K562 (cell line): ENCODE results near the gene ADIPOR1. TPM values are rescaled to one million over a fixed set of nuclear protein-coding genes. Genes with fewer than 3 reads are reported as not detected.

Experiments used
- ATAC-seq: fragments of 200-7000 bp; cut with Tn5 transposase; 3 replicates; pipeline ENCODE4 v1.9.1; 2020; ENCODE audit warnings: moderate library complexity
- BruUV-seq: library from RNA; stranded (reverse); fragments of 400-500 nt; replicated peaks from 2 replicates; lab custom pipeline; 2021; lab: Mats Ljungman, UMichigan
- CTCF ChIA-PET: fragments of 300-600 bp; formaldehyde crosslinking; extraction: SDS; loops from one replicate; lab custom pipeline; 2021; ENCODE audit warnings: low intra/inter-chr PET ratio; lab: Yijun Ruan, JAX
- POLR2A ChIA-PET: fragments of 300-600, 350-650 bp; sonication (Branson Sonifier 250); formaldehyde crosslinking; extraction: SDS; loops from one replicate; lab custom pipeline; 2021; ENCODE audit warnings: antibody characterized with exemption, inconsistent platforms; lab: Yijun Ruan, JAX
- DNase-seq, 4 experiments: peaks; one replicate each; pipeline versions ENCODE4 v3.0.0 to v3.0.0-alpha.2; 2011 to 2018; ENCODE audit warnings: low spot score in 3 of 4, mixed read lengths in 3 of 4; ENCODE audit errors: extremely low read depth in 1 of 4
- FAIRE-seq: peaks from 2 replicates; lab custom pipeline; 2011; peaks lifted over from hg19 to GRCh38; lab: Jason Lieb, UNC
- H2AFZ ChIP-seq: 2 replicates; pipeline ENCODE4 v1.6.0; 2011; ENCODE audit warnings: low read depth, low read length, control low read depth, inconsistent platforms
- H3K27ac ChIP-seq: fragments of 200-600 bp; 3 replicates; pipeline ENCODE4 v1.8.0; 2011; ENCODE audit warnings: low read depth, mild to moderate bottlenecking, control low read depth, inconsistent platforms, low read length, moderate library complexity, mixed read lengths; ENCODE audit errors: extremely low read depth
- H3K27me3 ChIP-seq, 2 experiments: fragments of 300-600 bp in 1 of 2; 2 replicates in 1 of 2; 3 replicates in 1 of 2; pipeline versions ENCODE4 v1.6.0 to v1.8.0; 2011; ENCODE audit warnings: inconsistent platforms in 2 of 2, low read length in 2 of 2, mild to moderate bottlenecking in 1 of 2, mixed read lengths in 1 of 2, moderate library complexity in 1 of 2; ENCODE audit not compliant: control insufficient read depth in 2 of 2, insufficient read depth in 2 of 2
- H3K36me3 ChIP-seq: fragments of 300-600 bp; 3 replicates; pipeline ENCODE4 v1.8.0; 2011; ENCODE audit warnings: mild to moderate bottlenecking, low read length, inconsistent platforms; ENCODE audit not compliant: control insufficient read depth, insufficient read depth
- H3K4me1 ChIP-seq, 2 experiments: fragments of 200-600 bp in 1 of 2; replicated peaks in 1 of 2; 2 replicates in 1 of 2; 3 replicates in 1 of 2; pipeline versions ENCODE4 v1.5.1 to v1.8.0; 2011; ENCODE audit warnings: inconsistent platforms in 2 of 2, low read length in 2 of 2, mild to moderate bottlenecking in 1 of 2, mixed read lengths in 1 of 2, moderate library complexity in 1 of 2; ENCODE audit not compliant: control insufficient read depth in 2 of 2, insufficient read depth in 2 of 2
- H3K4me2 ChIP-seq: 2 replicates; pipeline ENCODE4 v1.6.1; 2011; ENCODE audit warnings: low read length, control low read depth, inconsistent platforms, mixed read lengths; ENCODE audit not compliant: insufficient read depth
- H3K4me3 ChIP-seq: fragments of 200-600 bp; sonication (generic), shearing (Covaris generic); 2 replicates; pipeline ENCODE4 v1.5.1; 2016; ENCODE audit warnings: control low read depth, inconsistent platforms
- H3K79me2 ChIP-seq: fragments of 200-600 bp; 3 replicates; pipeline ENCODE4 v1.8.0; 2011; ENCODE audit warnings: low read length, inconsistent platforms; ENCODE audit not compliant: control insufficient read depth, insufficient read depth
- H3K9ac ChIP-seq, 2 experiments: 2 replicates each; pipeline versions ENCODE4 v1.6.0 to v1.6.1; 2011; ENCODE audit warnings: low read depth in 2 of 2, low read length in 2 of 2, control low read depth in 1 of 2, inconsistent platforms in 1 of 2, mild to moderate bottlenecking in 1 of 2, mixed read lengths in 1 of 2; ENCODE audit not compliant: insufficient read depth in 1 of 2
- H3K9me1 ChIP-seq: one replicate; pipeline ENCODE4 v1.6.0; 2011; ENCODE audit warnings: inconsistent platforms, mild to moderate bottlenecking, low read length, moderate library complexity; ENCODE audit not compliant: control insufficient read depth, insufficient read depth
- H3K9me3 ChIP-seq: replicated peaks from 2 replicates; pipeline ENCODE4 v1.5.1; 2011; ENCODE audit warnings: low read depth, low read length, inconsistent platforms; ENCODE audit not compliant: control insufficient read depth, insufficient read depth
- H4K20me1 ChIP-seq: replicated peaks from 2 replicates; pipeline ENCODE4 v1.6.1; 2011; ENCODE audit warnings: low read length, inconsistent platforms, mixed read lengths; ENCODE audit not compliant: control insufficient read depth, insufficient read depth
- ARID1B ChIP-seq: fragments of 450-650 bp; IDR thresholded peaks from 2 replicates; pipeline ENCODE4 v1.6.1; 2016; ENCODE audit warnings: antibody characterized with exemption, mild to moderate bottlenecking, inconsistent platforms
- ASH1L ChIP-seq: fragments of 450-650 bp; IDR thresholded peaks from 2 replicates; pipeline ENCODE4 v1.6.1; 2018; ENCODE audit warnings: borderline replicate concordance, mild to moderate bottlenecking, low read depth; ENCODE audit not compliant: partially characterized antibody
- BRD9 ChIP-seq: fragments of 450-650 bp; IDR thresholded peaks from 2 replicates; pipeline ENCODE4 v1.6.1; 2018; ENCODE audit warnings: low read depth; ENCODE audit not compliant: partially characterized antibody
- DACH1 ChIP-seq: fragments of 450-650 bp; IDR thresholded peaks from 2 replicates; pipeline ENCODE4 v1.6.1; 2018; ENCODE audit not compliant: partially characterized antibody
- IRF9 ChIP-seq: fragments of 450-650 bp; IDR thresholded peaks from 2 replicates; pipeline ENCODE4 v1.6.1; 2016; ENCODE audit warnings: missing biosample characterization, missing genetic modification characterization
- MAFF ChIP-seq: IDR thresholded peaks from 2 replicates; pipeline ENCODE4 v1.6.1; 2012; ENCODE audit warnings: low read length, improper control_type of control experiment
- MLLT1 ChIP-seq, 2 experiments: fragments of 450-650 bp; IDR thresholded peaks; 2 replicates each; pipeline ENCODE4 v1.6.1; 2016
- NCOA4 ChIP-seq: fragments of 450-650 bp; IDR thresholded peaks from 2 replicates; pipeline ENCODE4 v1.6.1; 2018; ENCODE audit warnings: mild to moderate bottlenecking; ENCODE audit not compliant: partially characterized antibody
- NR2C2 ChIP-seq, 2 experiments: fragments of 200-800 bp in 1 of 2; sonication (Bioruptor generic) in 1 of 2; sonication (generic) in 1 of 2; formaldehyde crosslinking in 1 of 2; IDR thresholded peaks; 2 replicates each; pipeline versions ENCODE4 v1.6.1 to v1.8.0; 2016 to 2022; ENCODE audit warnings: mild to moderate bottlenecking in 1 of 2, missing compliant biosample characterization in 1 of 2, missing genetic modification characterization in 1 of 2, missing genetic modification reagents in 1 of 2
- PURB ChIP-seq: sonication (generic); formaldehyde crosslinking; IDR thresholded peaks from 2 replicates; pipeline ENCODE4 v1.9.0; 2021; ENCODE audit warnings: low read depth, mild to moderate bottlenecking, missing genetic modification reagents
- RBM15 ChIP-seq: fragments of 200-400 bp; formaldehyde crosslinking; IDR thresholded peaks from 2 replicates; pipeline ENCODE4 v1.6.1; 2018; ENCODE audit warnings: mild to moderate bottlenecking, low read length, moderate library complexity; ENCODE audit not compliant: insufficient read depth
- RBM34 ChIP-seq: fragments of 200-400 bp; formaldehyde crosslinking; IDR thresholded peaks from 2 replicates; pipeline ENCODE4 v1.6.1; 2018; ENCODE audit warnings: low read length, borderline replicate concordance; ENCODE audit not compliant: insufficient read depth
- SNAPC5 ChIP-seq: fragments of 250-450 bp; sonication (Bioruptor Pico); IDR thresholded peaks from 2 replicates; pipeline ENCODE4 v1.8.0; 2021; ENCODE audit warnings: moderate library complexity, mild to moderate bottlenecking, inconsistent platforms
- ZNF518B ChIP-seq: fragments of 250-450 bp; sonication (Bioruptor Pico); IDR thresholded peaks from 2 replicates; pipeline ENCODE4 v1.5.0; 2021; ENCODE audit warnings: mild to moderate bottlenecking, moderate library complexity
- ZSCAN29 ChIP-seq: fragments of 450-650 bp; IDR thresholded peaks from 2 replicates; pipeline ENCODE4 v1.6.1; 2017
- WGBS: fragments of 100-300 bp; shearing (Covaris generic); methylation state at CpG from one replicate; pipeline ENCODE4 v1.1.6; 2016; ENCODE audit warnings: low coverage, mixed read lengths; ENCODE audit not compliant: insufficient coverage; ENCODE audit errors: missing lambda C conversion rate; 5-methylcytosine and 5-hydroxymethylcytosine counted together
- in situ Hi-C: fragments of 300-500 bp; cut with MboI; formaldehyde crosslinking; loops from 4 replicates; pipeline ENCODE4 v1.15.0; 2018; ENCODE audit warnings: inconsistent platforms, mixed read lengths
- intact Hi-C: fragments of 100-400 bp; cut with micrococcal nuclease; formaldehyde crosslinking; loops from 2 replicates; pipeline ENCODE4 v1.14.2; 2022
- polyA plus RNA-seq, 8 experiments: library from polyadenylated mRNA; depleted of rRNA in 4 of 8; stranded (reverse) in 5 of 8; unstranded in 3 of 8; fragments of >200 nt; fragmentation: Nextera tagmentation in 2 of 8; fragmentation: Illumina TruSeq in 1 of 8; extraction: Ambion mirVana in 2 of 8; extraction: Trizol in 1 of 8; gene quantifications; 2 replicates each; pipeline versions ENCODE4 v1.2.1 to v1.2.3, GENCODE V29; 2011 to 2014; ENCODE audit warnings: inconsistent platforms in 1 of 8, missing spikeins in 1 of 8
- total RNA-seq, 7 experiments: library from RNA; depleted of rRNA in 6 of 7; stranded (reverse); fragments of >200 nt in 6 of 7; fragmentation: Illumina TruSeq in 2 of 7; extraction: Trizol in 2 of 7; gene quantifications; 2 replicates each; pipeline versions ENCODE4 v1.2.1 to v1.2.3, GENCODE V29; 2011 to 2021; ENCODE audit warnings: low replicate concordance in 1 of 7

The ADIPOR1 gene
- total and polyA plus RNA-seq, 9 of the 15 experiments (the other 6 are each of a cell fraction or from before 2014, with no cell fraction given), result 29.0 to 217 (median 100) TPM

- TF ChIP-seq MLLT1 (IDR thresholded peaks at IDR 0.05) (no peak), NR2C2 (CRISPR knock-in tag; IDR thresholded peaks at IDR 0.05) (no peak), NR2C2 (tag; IDR thresholded peaks at IDR 0.05) (no peak), SNAPC5 (CRISPR knock-in tag) (no peak), IRF9 (tag) (no peak), NCOA4 (no peak), BRD9 (no peak), DACH1 (no peak)
- TF ChIP-seq, all 486 proteins: peak for 0
These were observed 15.7 kb downstream of the ADIPOR1 start (continued) for GRCh38 chr1:202942426-202942825.

- in situ Hi-C loops, result no loop called here
- no peak overlapping the region for H2AFZ ChIP-seq
- CTCF ChIA-PET, result no interaction called here
- TF ChIP-seq ZSCAN29 (no peak), MAFF (no peak), ASH1L (no peak), RBM34 (no peak), RBM15 (no peak), PURB (CRISPR knock-in tag) (no peak), ARID1B (no peak), ZNF518B (CRISPR knock-in tag) (no peak)
These were observed 16.7 kb downstream of the ADIPOR1 start for GRCh38 chr1:202941372-202941771.

More at GRCh38 chr1:202941372-202941771, 16.7 kb downstream of the ADIPOR1 start:
- H4K20me1 ChIP-seq, result no peaks in the 10 kb centered on the region; the same call in 1 of the 2 replicates
- ATAC-seq, result no peak
- H3K4me3 ChIP-seq, result no peak overlapping the region
- no TSS peak for BruUV-seq
- no peak for FAIRE-seq
- no peaks in the 10 kb centered on the region for H3K27me3 ChIP-seq
- POLR2A ChIA-PET, result interaction anchor here (5.8 kb wide), 1 partner anchor 13 kb away, joined by 65 read pairs; no protein-coding TSS in a partner anchor
- H3K4me1 ChIP-seq, result peaks cover 2 to 40% of the 10 kb centered on the region in 2 experiments; a peak in 3 of 5 replicates
- no peak overlapping the region for H3K27ac ChIP-seq
- H3K9me3 ChIP-seq, result no peaks in the 10 kb centered on the region
- WGBS, result 96% methylated on average over 4 of the region's 4 CpGs
- no peak overlapping the region for H3K4me2 ChIP-seq
- no peaks in the 10 kb centered on the region for H3K9me1 ChIP-seq
- H3K79me2 ChIP-seq, result peaks cover 7% of the 10 kb centered on the region; the same call in 1 of the 3 replicates
- H3K9ac ChIP-seq, result no peak overlapping the region
- H3K36me3 ChIP-seq, result peaks cover 59% of the 10 kb centered on the region
- intact Hi-C loops, result no loop called here
- no peak for DNase-seq
